SK-N-DZ (cell line): ENCODE data around the gene SLC16A12.
"Not testable (repeated sequence)": the region's sequence is repeated elsewhere in the genome, so short reads cannot be mapped to it uniquely, and the experiment has no call there.

Experiments
- DNase-seq: peaks from one replicate; pipeline ENCODE4 v3.0.0-alpha.2; 2015; ENCODE audit warnings: low spot score

Gene SLC16A12

DNA sequence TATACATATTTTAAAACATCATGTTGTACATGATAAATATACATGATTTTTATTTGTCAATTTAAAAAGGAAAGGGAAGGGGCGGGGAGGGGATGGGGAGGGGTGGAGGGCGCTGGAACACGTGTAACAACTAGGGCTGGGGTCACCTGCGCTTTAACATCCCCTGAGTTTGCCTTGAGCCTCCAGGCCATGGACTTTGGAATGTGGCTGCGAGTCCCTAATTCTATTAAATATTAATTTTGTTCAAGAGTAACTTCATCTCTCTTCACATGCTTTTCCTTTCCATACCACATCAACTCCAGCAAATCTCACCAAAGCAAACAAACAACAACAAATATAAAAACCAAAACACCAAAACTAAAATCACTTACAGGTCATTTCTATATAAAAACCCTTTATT, 110.4 kb downstream of the SLC16A12 start:
- no peak for DNase-seq

GRCh38 chr10:89421018-89421476, 114.3 kb downstream of the SLC16A12 start:
- DNase-seq = no peak

- no peak for DNase-seq
Measured at GRCh38 chr10:89419548-89419947, 115.8 kb downstream of the SLC16A12 start.

GRCh38 chr10:89416465-89416864, 118.9 kb downstream of the SLC16A12 start:
- no peak for DNase-seq

DNA sequence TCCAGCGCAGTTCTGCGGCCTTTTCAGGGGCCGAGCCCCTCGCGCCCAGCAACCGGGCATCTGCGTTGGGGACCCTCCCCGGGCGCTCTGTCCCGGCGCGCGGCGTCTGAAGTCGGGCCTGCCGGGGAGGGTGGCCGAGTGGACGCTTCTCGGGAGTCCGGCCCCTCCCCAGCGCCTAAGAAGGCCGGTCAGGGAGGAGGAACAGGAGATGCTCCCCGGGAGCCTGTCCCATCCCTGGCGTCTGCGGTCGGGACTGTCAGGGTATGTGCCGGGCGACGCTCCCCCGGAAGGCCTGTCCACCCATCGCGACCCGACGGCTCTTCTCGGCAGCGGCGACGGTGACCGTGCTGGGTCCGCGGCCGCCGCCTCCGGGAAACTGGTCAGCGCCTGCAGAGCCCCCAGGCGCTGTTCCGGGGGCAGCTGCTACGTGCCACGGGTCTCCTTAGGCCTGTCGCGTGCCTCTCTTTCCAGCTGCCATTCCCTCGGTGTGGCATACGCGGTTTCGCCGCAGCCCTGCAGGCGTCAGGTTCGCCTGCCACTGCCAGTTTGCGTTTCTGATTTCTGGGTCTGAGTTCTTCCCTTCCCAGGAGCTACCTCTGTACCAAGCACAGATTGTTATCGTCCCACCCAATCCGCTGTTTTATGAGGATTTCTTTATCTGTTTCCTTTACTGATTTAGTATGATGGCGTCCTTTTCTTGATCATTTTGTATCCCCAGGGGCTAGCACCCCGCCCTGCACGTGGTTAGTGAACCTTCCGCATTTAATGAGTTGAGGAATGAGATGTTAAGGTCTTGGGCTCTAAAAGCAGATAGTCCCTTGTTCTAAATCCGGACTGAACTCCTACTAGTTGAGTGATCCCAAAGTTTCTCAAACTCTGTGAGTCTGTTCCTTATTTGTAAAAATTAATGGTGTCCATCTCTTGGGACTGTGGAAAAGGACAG, 120.2 kb downstream of the SLC16A12 start:
- peak; percentile 56 for DNase-seq

GRCh38 chr10:89414146-89414878, 121.1 kb downstream of the SLC16A12 start, which contains the start of gene IFIT5:
IFIT5 (plus strand) TSS chr10:89414568; CDS start chr10:89414799, 231 bp downstream.
- peak; percentile 81 for DNase-seq

DNA sequence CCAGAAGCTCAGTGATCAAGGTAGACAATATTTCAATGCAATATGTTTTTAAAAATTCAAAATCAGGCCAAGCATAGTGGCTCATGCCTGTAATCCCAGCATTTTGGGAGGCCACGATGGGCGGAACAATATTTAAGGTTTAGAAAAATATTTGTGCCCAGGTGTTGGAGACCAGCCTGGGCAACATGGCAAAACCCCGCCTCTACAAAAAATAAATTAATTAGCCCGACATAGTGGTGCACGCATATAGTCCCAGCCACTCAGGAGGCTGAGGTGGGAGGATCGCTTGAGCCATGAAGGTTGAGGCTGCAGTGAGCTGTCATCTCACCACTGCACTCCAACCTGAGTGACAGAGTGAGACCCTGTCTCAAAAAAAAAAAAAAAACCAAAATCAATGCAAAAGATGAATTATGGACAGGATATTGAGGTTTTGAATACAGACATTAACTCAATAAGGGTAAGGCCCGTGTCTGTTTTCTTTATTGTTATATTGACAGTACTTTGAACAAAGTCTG, 121.9 kb downstream of the SLC16A12 start:
- no peak for DNase-seq

DNA sequence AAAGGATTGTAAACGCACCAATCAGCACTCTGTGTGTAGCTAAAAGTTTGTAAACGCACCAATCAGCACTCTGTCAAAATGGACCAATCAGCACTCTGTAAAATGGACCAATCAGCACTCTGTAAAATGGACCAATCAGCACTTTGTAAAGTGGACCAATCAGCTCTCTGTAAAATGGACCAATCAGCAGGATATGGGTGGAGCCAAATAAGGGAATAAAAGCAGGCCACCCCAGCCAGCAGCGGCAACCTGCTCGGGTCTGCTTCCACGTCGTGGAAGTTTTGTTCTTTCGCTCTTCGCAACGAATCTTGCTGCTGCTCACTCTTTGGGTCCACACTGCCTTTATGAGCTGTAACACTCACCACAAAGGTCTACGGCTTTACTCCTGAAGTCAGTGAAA, 123.1 kb downstream of the SLC16A12 start:
- not testable (repeated sequence) for DNase-seq

- DNase-seq = not testable (repeated sequence)
Measured at GRCh38 chr10:89411135-89411534, 124.3 kb downstream of the SLC16A12 start.

DNA sequence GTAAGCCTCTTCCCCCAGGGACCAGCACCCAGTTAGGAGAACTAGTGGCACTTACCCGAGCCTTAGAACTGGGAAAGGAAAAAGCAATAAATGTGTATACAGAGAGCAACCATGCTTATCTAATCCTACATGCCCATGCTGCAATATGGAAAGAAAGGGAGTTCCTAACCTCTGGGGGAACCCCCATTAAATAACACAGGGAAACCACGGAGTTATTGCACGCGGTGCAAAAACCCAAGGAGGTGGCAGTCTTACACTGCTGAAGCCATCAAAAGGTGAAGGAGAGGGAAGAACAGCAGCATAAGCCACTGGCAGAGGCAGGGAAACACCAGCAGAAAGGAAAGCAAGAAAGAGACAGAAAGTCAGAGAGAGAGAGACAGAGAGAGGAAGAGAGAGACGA, 124.8 kb downstream of the SLC16A12 start:
- DNase-seq = not testable (repeated sequence)

DNA sequence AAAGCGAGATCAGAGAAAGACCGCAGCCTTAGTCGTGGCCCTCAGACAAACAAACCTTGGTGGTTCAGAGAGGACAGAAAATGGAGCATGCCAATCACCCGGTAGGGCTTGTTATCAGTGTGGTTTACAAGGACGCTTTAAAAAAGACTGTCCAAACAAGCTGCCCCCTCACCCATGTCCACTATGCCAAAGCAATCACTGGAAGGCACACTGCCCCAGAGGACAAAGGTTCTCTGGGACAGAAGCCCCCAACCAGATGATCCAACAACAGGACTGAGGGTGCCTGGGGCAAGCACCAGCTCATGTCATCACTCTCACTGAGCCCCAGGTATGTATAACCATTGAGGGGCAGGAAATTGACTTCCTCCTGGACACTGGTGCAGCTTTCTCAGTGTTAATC, 126.1 kb downstream of the SLC16A12 start:
- DNase-seq = not testable (repeated sequence)

GRCh38 chr10:89407792-89408191, 127.6 kb downstream of the SLC16A12 start:
- DNase-seq = not testable (repeated sequence)

DNA sequence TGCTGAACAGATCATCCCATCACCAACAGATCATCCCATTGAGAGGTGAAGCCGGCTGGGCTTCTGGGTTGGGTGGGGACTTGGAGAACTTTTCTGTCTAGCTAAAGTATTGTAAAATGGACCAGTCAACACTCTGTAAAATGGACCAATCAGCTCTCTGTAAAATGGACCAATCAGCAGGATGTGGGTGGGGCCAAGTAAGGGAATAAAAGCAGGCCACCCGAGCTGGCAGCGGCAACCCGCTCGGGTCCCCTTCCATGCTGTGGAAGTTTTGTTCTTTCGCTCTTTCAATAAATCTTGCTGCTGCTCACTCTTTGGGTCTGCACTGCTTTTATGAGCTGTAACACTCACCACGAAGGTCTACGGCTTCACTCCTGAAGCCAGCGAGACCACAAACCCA, 129.2 kb downstream of the SLC16A12 start:
- not testable (repeated sequence) for DNase-seq

GRCh38 chr10:89404104-89405047, 131.0 kb downstream of the SLC16A12 start:
- DNase-seq = no peak

GRCh38 chr10:89403043-89403442, 132.4 kb downstream of the SLC16A12 start:
- DNase-seq = no peak

- no peak for DNase-seq
Measured at GRCh38 chr10:89399956-89400355, 135.4 kb downstream of the SLC16A12 start.

DNA sequence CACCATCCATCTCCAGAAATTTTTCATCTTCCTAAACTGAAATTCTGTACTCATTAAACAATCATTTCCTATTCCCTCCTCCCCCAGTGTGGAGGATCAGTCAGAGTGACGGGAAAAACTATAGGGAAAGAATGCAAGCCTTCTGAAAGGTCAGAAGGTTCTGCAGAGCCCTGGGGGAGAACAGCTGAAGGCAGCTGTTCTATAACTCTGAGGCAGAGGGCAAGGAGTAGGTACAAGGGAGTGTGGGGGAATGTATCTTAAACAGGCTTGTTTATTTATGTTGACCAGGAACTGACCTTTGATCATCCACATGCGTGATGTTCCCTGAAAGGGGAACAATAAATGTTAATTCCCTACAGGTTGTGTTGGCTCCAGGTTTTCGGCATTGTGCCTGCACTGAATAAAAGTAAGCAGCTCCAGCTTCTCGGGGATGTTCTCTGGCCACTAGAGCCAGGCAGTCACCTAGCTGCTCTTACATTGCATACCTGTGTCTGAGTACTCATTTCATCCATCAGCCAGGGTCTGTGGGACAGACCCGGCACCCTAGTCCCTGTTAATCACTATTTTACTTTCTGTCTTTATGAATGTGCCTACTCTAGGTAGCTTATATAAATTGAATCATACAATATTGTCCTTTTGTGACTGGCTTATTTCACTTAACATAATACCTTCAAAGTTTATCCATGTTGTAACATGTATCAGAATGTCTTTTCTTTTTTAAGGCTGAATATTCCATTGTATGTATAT, 137.2 kb downstream of the SLC16A12 start:
- DNase-seq = no peak

DNA sequence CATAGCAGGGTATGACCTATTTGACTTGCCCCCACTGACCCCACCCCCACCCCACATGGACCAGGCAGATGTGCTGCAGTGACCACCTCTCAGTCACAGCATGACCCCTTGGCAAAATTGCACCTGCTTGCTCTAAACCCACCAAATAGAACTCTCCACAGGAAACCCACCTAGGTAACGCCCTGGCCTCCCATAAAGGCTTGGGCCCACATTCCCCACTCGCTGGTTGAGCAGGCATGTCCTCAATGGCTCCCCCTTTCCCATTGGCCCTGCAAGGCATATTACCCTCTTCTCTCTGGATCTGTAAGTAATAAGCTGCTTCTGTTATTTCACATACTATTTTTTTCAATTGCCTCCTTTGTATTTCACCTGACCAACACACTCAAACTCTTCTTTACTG, 140.3 kb downstream of the SLC16A12 start:
- DNase-seq = no peak

DNA sequence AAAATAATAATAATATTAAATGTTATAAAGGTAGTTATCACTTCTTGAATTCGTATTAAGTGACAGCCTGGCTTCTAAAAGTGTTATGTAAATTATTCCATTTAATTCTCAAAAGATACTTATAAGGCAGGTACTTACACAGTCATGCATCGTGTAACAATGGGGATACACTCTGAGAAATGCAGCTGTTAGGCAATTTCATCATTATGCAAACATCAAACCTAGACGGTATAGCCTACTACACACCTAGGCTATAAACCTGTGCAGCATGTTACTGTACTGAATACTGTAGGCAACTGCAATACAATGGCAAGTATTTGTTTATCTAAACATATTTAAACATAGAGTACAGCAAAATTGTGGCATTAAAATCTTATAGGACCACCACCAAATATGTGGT, 141.5 kb downstream of the SLC16A12 start:
- DNase-seq = no peak

DNA sequence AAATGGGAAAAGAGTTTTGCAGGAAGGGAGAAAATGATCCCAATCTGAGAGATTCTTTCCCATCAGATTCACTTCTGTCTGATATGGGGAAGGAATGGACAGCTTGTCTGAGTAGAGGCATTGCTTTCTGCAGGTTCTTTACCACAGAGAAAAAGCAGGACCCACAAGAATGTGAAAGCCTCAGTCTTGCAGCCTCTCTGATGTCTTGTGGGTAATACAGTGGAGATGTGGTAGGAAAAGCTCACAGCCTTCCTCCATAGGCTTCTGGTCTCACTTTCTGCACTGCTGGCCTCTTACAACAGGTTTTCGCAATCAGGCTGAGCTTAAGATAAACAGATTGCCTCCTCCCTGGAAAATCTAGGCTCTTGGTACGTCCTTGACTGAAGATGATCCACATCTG, 142.4 kb downstream of the SLC16A12 start:
- DNase-seq = peak; percentile 14
